Neutrophil (primary cell): ENCODE results near the gene ARHGAP4.

Experiments used
- H3K27ac ChIP-seq: fragments of 200-600 bp; sonication (generic); 2 replicates; pipeline ENCODE4 v1.5.1; 2016; ENCODE audit warnings: mild to moderate bottlenecking, moderate library complexity
- H3K27me3 ChIP-seq: fragments of 200-600 bp; sonication (generic); 2 replicates; pipeline ENCODE4 v1.6.0; 2016; ENCODE audit warnings: mild to moderate bottlenecking
- H3K36me3 ChIP-seq: fragments of 200-600 bp; sonication (generic); 2 replicates; pipeline ENCODE4 v1.5.1; 2017
- H3K4me1 ChIP-seq, 2 experiments: fragments of 200-600 bp in 1 of 2; sonication (generic) in 1 of 2; 1 replicate in 1 of 2; 2 replicates in 1 of 2; pipeline versions ENCODE4 v1.5.1 to v1.6.1; 2013 to 2016; ENCODE audit warnings: low read depth in 1 of 2, low read length in 1 of 2, mild to moderate bottlenecking in 1 of 2, moderate library complexity in 1 of 2; ENCODE audit not compliant: control insufficient read depth in 1 of 2, insufficient read depth in 1 of 2
- H3K4me3 ChIP-seq, 2 experiments: fragments of 200-600 bp in 1 of 2; sonication (generic) in 1 of 2; 1 replicate in 1 of 2; 2 replicates in 1 of 2; pipeline ENCODE4 v1.5.1; 2013 to 2016; ENCODE audit warnings: low read depth in 1 of 2, low read length in 1 of 2, mild to moderate bottlenecking in 1 of 2, moderate library complexity in 1 of 2
- H3K9me3 ChIP-seq: fragments of 200-600 bp; sonication (generic); 2 replicates; pipeline ENCODE4 v1.5.1; 2016
- CTCF ChIP-seq: fragments of 200-600 bp; sonication (generic); IDR thresholded peaks from 2 replicates; pipeline ENCODE4 v1.5.1; 2016; ENCODE audit warnings: antibody characterized with exemption

The ARHGAP4 gene

DNA sequence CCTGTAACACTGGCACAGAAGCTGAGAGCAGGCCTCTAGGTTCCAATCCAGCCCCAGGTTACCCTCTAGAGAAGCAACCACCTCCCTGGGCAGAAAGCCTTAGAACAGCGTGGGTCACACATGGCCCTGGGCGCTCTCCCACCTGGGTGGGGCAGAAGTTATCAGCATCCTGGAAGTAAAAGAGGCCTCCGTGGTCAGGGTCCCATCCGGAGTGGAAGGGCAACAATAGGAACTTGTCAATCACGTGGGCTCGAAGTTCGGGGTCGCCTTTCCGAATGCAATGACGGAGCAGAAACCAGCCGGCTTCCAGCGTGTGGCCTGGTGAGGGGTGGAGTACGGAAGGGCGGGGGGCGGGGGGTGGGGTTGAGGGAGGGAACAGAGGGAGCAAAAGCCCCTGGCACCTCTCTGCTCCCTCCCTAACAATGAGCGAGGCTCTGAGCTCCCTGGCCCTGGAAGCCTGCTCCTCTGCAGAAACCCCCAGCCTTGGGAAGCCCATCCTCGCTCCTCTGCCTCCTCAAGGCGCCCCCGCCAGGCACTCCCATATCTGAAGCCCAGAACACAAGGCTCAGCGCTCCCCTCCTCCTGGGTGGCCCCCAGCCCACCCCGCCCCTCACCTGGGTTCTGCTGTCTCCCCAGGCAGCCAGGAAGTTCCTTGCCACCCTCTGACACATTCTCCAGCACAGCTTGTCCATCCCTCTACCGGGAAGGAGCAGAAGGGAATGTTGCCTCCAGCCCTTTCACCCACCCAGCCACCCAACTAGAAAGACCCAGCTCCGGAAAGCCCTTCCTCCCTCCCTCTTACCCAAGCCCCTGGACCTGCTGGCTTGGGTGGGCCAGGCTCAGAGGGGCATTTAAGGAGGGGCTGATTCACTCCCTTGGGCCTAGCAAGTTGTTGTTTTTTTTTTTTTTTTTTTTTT lies 15.5 kb upstream of the ARHGAP4 start:
- Histone ChIP-seq H3K36me3 (peaks cover 17% of the 10 kb centered on the region), H3K9me3 (no peaks in the 10 kb centered on the region), H3K4me3 (no peak overlapping the region), H3K27me3 (no peaks in the 10 kb centered on the region), H3K4me1 (peaks cover 24 to 26% of the 10 kb centered on the region in 2 experiments), H3K27ac (peak overlapping the region; percentile 42)
- no peak for TF ChIP-seq CTCF

- no peak overlapping the region for H3K27ac ChIP-seq
- peaks cover 17% of the 10 kb centered on the region for H3K36me3 ChIP-seq
- no peaks in the 10 kb centered on the region for H3K27me3 ChIP-seq
- peaks cover 20 to 25% of the 10 kb centered on the region in 2 experiments for H3K4me1 ChIP-seq
- no peaks in the 10 kb centered on the region for H3K9me3 ChIP-seq
- TF ChIP-seq CTCF: no peak
- H3K4me3 ChIP-seq: no peak overlapping the region
Observed at GRCh38 chrX:153939573-153939972, 13.5 kb upstream of the ARHGAP4 start.

GRCh38 chrX:153938226-153938786 lies 12.2 kb upstream of the ARHGAP4 start:
- no peak overlapping the region for H3K27ac ChIP-seq
- peaks cover 17% of the 10 kb centered on the region for H3K36me3 ChIP-seq
- no peak overlapping the region for H3K4me3 ChIP-seq
- no peaks in the 10 kb centered on the region for H3K9me3 ChIP-seq
- TF ChIP-seq CTCF: no peak
- H3K27me3 ChIP-seq: no peaks in the 10 kb centered on the region
- H3K4me1 ChIP-seq: peaks cover 23 to 24% of the 10 kb centered on the region in 2 experiments

- no peak for TF ChIP-seq CTCF
Observed at GRCh38 chrX:153937056-153937455, 11.0 kb upstream of the ARHGAP4 start.

DNA sequence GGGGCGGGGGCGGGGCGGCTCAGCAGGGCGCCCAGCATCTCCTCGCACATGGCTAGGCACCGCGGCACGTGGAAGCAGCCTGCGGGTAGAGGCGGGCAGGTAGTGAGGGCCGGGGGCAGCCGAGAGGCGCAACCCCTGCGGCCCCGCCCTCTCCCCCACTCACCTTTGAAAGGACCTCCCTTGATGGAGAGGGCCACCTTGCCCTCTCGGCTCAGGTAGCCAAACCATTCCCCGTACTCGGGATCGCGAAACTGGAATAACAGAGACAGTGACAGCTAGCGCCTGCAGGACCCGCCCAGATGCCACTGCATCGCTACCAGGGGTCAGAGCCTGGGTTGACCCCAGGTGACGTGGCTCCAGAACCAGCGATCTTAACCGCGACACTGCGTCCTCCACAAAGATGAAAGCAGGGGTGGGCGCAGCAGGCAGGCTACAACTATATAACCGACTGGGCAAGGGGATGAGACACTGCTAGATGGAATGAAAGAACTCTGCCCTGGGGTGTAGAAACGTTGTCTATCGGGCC lies 9.3 kb upstream of the ARHGAP4 start:
- Histone ChIP-seq H3K9me3 (no peaks in the 10 kb centered on the region), H3K27ac (peak overlapping the region; percentile 78), H3K4me1 (peaks cover 10 to 14% of the 10 kb centered on the region in 2 experiments), H3K4me3 (peak overlapping the region; percentile 38 to 60), H3K27me3 (no peaks in the 10 kb centered on the region), H3K36me3 (peaks cover 28% of the 10 kb centered on the region)
- TF ChIP-seq CTCF: no peak

More at GRCh38 chrX:153937056-153937455, 11.0 kb upstream of the ARHGAP4 start:
- no peak overlapping the region for H3K4me3 ChIP-seq
- H3K9me3 ChIP-seq: no peaks in the 10 kb centered on the region
- no peak overlapping the region for H3K27ac ChIP-seq
- H3K36me3 ChIP-seq: peaks cover 19% of the 10 kb centered on the region
- H3K4me1 ChIP-seq: peaks cover 20 to 22% of the 10 kb centered on the region in 2 experiments
- no peaks in the 10 kb centered on the region for H3K27me3 ChIP-seq
